Inflammatory macrophage treated with lipopolysaccharide for 4 hours (primary cell): ENCODE measurements around the gene ENDOV.

Experiments used
- DNase-seq: peaks from one replicate; pipeline ENCODE4 v3.0.0-alpha.2; 2020

The ENDOV gene

DNA sequence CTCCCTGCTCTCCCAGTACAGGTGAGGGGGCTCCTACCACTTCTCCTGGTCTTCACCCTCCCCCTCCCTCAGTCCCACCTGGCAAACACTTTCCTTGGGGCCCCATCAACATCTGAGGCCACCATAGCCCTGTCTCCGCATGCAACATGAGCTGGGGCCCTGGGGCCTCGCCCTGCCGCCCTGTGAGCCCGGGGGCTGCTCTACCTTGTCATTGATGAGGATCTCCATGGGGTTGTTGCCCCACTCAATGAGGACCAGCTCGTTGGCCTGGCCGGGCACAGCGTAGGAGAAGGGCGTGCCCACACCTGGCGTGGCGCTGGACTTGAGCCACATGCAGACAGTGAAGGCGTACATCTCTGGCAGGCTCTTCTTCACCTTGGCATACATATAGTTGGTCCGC, 58.0 kb downstream of the ENDOV start:
- DNase-seq = no peak

DNA sequence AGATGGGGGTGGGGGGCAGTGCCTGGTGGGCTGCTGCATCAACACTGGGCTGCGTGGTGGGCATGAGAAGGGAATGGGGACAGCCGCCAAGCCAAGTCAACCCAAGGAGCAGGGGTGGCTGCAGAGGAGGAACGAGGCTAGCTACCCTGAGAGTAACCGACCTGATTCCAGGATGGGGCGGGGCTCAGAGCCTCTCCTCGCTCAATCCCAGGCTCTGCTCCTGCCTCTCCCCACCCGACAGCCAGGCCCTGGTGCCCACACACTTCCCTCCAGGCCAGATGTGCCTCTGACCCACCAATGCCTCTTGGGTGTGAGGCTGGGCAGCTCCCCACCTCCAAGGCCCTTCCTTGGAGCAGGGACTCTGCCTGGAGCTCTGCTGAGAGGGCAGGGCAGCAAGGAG, 58.7 kb downstream of the ENDOV start:
- DNase-seq = no peak

GRCh38 chr17:80474231-80474960, 59.4 kb downstream of the ENDOV start:
- DNase-seq = peak; percentile 7

DNA sequence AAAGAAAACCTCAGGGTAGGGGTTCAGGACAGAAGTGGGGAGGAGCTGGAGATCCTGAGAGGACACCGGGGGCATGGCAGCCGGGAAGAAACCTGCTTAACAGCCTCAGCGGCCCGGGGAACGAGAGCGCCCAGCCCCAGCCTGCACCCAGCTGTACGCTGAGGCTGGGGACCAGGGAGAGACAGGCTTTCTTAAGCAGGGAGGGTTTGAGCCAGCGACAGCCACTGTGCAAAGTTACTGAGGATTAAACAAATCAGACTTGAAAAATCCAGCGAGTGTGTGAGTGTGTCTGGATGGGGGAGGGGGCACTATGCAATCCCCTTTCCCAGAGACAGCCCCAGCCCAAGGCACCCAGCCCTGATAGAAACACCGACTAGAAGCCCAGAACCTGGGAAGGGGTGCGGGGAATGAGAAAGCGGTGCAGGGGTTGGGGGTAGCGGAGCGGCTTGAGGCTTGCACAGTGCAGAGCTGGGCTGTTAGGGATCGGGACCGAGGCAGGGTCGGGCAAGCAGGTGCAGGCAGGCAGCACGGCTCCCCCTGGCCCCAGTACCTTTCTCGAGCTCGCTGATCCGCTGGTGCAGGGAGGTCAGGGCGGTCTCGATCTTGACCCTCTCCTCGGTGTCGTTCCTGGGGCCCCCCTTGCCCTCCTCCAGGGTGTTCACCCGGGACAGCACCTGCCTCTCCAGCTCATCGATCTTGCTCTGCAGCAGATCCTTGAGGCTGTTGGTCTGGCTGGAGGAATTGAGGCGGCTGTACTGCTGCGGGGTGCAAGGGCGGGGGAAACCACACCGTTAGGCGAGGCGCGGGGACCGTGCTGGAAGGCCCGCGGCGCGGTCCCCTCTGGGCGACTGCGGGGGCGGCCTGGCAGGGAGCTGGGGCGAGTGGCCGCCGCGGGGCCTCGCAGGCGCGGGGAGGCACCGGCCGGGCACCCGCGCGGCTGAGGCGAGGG, 60.3 kb downstream of the ENDOV start:
- no peak for DNase-seq

GRCh38 chr17:80475910-80476876, 61.2 kb downstream of the ENDOV start, which contains the start of gene NPTX1:
TSS of gene NPTX1 (minus strand) at chr17:80476607. CDS start at chr17:80476446, 161 bp downstream.
- no peak for DNase-seq

DNA sequence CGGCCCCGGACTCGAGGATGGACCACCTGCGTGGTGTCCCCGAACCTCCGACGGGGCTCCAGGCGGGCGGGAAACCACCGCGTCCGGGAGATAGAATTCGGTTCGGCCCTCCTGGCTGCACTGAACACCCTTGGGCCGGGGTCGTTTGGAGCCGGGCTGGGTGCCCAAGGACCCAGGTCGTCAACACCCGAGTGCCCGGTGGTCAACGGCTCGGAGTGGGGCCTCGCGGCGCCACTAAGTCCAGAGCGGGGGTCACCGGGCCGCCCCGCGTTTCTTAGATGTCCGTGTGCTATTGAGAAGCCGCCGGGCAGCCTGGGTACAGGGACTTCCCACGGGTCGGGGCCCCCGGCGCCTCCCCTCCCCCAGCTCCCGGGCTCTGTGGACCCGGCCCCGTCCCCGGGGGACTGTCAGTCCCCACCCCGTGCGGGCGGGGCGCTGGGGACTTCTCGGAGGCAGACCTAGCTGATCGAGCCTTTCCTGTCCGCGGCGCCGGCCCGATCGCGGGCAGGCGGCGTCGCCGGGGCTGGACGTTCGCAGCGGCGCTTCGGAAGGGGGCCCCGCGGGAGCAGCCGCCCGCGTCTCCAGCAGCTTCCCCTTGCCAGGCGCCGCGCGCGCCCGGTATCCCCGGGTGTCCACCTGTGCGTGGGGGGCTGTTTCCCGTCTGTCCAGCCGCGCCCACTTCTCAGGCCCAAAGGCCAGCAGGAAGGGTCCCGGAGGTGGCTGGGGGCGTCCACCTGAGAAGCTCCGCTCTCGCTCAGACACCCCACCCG, 62.1 kb downstream of the ENDOV start:
- no peak for DNase-seq

DNA sequence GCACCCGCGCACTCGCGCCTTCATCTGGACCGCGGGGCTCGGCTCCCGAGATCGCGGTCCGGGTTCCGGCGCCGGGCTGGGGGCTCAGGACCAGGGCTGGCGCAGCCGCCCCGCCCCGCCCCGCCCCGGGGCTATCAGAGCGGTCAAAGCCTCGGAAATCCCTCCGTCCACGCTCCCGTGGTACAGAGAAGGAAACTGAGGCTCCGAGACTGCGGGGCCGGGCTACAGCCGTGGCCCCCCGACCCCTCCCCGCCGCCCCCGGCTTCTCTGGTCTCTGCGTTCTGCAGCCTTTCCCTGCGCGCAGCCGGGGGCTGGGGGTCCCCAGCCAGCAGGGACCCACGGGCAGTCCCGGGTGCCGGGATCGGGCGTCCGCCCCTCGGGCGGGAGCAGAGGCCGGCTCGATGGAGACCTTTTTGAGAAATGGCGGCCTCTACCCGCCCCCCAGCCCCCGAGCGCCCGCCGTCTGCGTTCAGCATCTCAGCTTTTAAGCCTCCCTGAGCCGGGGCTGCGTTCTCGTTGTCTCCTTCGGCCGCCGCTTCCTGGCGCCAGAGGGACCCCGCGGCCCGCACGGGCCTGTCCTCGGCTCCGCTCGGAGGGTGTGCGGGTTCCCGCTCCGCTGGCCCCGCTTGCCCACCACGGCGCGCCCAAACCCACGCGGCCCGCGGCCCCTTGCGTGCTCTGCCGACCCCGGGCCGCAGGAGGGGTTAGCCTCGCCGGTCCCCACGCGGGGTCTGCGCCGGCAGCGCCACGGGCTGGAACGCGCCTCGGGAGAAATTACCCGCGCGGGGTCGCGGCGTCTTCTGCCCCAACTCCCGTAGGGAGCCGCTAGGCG, 62.9 kb downstream of the ENDOV start:
- no peak for DNase-seq

DNA sequence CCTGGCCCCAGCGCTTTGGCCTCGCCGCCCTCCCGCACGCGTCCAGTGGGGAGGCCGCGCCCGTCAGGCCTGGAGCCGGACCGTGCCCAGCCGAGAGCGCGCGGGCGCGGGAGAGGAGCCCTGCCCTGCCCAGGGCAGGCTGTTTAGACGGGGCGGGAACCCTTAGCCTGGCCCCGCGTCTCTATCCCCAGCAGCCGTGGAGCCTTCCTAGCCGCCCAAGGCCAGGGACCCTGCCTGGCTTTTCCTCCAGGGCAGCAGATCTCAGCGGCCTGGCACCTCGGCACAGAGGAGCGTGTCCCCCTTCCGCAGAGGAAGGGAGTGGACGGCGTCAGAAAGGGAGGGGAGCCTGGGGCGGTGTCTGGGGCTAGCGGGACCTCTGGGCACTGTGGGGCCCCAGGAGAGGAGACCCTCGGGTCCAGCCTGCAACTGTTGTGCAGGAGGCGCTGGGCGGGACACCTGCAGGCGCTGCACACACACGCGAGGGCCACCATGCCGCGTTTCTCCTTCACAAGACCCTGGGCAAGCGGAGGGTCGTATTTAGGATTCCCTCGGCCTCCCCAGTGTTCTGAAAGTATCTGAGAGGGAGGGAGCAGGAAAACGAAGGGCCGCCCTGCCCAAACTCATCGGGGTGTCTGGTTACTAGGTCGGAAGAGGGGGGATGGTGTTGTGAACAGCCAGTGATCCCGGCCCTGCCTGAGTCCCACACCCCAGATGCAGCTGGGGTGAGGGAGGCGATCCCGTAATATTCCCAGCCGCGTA, 63.7 kb downstream of the ENDOV start:
- DNase-seq = no peak

DNA sequence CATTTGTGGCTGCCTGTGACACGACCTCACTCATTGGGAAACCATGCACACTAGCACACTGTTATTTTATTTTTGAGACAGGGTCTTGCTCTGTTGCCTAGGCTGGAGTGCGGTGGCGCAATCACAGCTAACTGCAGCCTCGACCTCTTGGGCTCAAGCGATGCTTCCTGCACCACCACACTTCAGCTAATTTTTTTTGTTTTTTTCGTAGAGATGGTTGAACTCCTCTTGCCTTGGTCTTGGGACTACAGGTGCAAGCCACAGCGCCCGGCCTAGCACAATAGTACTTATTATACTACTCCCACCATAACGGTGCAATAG, 64.2 kb downstream of the ENDOV start:
- DNase-seq = no peak

DNA sequence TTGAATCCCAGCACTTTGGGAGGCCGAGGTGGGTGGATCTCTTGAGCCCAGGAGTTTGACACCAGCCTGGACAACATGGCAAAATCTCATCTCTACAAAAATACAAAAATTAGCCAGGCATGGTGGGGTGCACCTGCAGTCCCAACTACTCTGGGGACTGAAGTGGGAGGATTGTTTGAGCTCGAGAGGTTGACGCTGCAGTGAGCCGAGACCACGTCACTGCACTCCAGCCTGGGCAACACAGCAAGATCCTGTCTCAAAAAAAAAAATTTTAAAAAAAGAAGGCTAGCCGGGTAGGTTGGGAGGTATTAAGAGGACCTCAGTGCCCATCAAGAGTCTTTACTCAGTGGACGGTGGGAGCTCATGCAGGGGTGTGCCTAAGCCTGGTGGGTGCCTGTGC, 65.3 kb downstream of the ENDOV start:
- DNase-seq = no peak

DNA sequence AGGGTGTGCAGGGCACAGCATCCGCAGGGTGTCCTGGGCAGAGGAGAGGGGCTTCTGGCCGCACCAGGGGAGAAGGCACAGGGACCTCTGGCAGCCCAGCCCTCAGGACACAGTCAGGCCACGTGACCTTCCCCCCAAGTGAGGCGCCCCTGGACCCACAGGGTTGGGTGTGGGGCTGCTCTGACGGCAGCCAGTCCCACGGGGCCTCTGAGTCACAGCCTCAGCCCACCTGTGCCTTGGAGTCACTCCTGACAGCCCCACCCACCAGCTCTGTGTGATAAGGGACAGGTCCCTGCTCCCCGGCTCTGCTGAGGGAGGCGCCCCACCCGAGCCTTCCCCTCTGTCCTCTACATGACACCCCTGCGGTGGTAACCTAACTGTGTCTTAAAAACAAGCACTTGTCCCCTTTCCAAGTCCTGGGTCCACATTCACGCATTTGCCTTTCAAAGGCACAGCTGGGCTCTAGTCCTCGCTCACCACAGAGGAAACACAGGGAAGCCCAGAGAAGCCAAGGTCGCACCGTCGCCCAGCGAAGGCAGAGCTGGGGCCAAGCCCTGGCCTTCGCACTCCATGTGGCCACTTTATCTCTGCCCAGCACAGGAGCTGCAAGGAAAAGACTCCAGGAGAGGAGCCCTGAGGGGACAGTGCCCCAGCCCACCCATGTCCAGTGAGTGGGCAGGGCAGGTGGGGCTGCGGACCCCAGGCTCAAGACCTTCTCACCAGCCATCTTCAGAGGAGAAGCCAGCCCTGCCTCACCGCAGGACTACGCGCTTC, 66.5 kb downstream of the ENDOV start:
- DNase-seq = no peak

GRCh38 chr17:80482058-80482318, 67.0 kb downstream of the ENDOV start:
- no peak for DNase-seq

GRCh38 chr17:80482555-80483308, 67.8 kb downstream of the ENDOV start:
- DNase-seq = no peak

- no peak for DNase-seq
Measured at GRCh38 chr17:80485846-80486245, 70.9 kb downstream of the ENDOV start.

DNA sequence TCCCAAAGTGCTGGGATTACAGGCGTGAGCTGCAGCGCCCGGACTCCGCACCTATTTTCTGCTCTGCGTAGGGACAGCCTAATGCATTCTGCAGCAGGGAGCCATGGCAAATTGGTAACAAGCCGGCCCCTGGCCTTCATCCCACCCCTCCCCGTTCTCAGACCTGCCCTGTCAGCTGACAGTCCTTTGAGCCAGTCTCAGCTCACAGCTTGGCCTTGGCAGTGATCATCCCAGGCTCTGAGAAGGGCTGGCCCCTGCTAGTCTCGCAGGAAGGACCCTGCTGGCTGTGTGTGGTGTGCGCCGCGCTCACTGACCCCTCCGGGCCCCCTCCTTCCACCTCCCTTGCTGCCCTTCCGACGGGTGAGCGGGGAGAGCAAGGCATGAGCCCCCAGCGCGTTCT, 71.7 kb downstream of the ENDOV start:
- DNase-seq = no peak

- DNase-seq = no peak
Measured at GRCh38 chr17:80487511-80487910, 72.5 kb downstream of the ENDOV start.
